Germinal center (tissue), 1 donor: ENCODE measurements around the gene AZIN2.
"Not testable (repeated sequence)": the region's sequence is repeated elsewhere in the genome, so short reads cannot be mapped to it uniquely, and the experiment has no call there.

Experiments
- DNase-seq: peaks from one replicate; pipeline ENCODE4 v3.0.0; 2012; ENCODE audit warnings: mixed read lengths, low spot score

AZIN2 gene

DNA sequence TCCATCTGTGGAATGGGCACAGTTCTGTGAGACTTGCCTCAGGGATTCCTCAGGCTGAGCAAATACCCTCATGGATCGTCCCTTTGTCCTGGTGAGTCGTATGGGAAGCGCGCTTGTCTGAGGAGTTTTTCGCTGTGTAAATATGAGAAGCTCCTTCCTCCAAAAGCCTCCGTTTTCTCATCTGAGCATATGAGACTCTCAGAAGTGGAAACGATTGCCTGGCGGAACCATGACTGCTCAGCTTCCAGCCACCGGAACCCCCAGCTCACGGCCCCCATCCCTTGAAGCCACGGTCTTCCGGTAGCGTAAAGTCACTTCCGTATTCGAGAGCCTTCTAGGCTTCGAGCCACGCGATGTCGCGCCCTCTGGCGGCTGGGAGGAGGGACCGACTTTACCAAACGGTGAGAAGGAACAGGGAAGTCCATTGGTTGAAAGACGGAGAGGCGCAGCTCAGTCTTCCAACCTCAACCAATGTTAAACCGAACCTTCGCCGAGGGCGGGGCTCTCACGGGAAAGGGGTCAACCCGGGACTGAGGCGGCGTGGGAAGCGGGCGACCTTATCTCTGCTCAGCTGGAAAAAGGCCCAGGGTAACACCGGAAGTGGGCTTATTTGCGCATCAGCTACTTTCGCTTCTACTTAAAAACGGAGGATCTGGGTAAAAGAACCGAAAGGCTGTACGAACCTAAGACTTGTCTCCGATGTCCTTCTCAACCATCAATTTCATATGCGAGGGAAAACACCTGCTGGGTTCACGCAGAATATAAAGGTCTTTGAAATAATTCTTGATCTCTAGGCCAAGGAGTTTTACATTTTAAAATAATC is 46.3 kb downstream of the AZIN2 start:
- peak; percentile 95 for DNase-seq

DNA sequence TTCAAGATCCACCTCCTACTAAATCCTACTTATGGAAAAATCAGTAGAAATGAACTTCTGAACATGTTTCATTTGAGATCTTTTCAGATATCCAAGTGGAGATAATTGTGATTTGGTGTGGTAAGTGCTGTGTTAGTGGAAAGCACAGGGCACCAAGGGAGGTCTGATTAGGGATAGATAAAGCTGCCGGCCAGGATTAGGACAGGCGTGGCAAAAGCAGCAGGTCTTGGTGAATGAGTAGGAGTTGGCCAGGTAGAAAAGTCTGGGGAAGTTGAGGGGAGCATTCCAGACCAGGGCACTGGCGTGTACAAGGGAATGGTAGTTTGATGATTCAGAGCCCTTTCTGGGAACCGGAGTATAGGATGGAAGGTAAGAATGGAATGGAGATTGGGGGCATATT is 47.8 kb downstream of the AZIN2 start:
- DNase-seq = no peak

DNA sequence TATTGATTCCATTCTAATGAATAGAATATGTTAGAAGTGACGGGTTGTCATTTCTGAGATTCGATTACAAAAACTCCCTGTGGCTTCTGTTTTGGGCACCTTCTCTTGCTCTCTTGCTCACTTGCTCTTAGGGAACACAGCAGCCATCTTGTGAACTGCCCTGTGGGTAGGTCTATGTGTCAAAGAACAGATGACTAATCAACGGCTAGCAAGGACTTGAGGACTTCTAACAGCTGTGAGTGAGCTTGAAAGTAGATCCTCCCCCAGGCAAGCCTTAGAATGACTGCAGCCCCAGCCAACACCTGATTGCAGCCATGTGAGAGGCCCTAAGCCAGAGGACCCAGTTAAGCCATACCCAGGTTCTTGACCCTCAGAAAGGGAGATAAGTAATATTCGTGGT is 49.3 kb downstream of the AZIN2 start:
- DNase-seq = no peak

DNA sequence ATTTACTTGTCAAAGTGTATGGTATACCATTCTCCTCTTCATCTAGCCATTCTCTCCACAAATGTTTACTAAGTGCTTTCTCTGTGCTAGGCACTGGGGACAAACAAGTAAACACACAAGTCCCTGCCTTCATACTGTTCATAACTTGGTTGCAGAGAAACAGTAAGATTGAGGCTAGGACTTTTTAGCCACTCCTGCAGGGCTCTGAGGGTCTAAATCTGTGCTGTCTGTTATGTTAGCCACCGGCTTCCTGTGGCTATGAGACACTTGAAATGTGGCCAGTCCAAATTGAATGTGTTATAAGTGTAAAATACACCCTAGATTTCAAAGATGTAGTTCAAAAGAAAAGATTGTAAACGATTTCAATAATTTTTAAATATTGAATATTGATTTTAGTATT is 50.2 kb downstream of the AZIN2 start:
- no peak for DNase-seq

DNA sequence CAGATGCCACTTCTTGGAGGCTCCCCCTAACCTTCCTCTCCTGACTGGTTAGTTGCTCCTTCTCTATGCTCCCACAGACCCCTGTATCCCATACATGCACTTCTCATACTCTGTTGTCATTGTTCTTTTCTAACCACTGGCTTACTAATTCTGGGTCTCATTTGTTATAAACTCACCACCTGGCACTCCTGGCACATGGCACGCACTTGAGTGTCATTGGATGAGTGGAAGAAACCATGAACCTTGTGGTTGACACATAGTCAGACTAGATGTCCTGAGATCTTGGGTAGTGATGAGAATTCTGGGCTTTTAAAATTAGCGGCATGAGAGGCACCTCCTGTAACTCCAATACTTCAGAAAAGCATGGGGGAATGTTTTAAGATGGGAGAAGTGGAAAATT is 51.6 kb downstream of the AZIN2 start:
- DNase-seq = no peak

DNA sequence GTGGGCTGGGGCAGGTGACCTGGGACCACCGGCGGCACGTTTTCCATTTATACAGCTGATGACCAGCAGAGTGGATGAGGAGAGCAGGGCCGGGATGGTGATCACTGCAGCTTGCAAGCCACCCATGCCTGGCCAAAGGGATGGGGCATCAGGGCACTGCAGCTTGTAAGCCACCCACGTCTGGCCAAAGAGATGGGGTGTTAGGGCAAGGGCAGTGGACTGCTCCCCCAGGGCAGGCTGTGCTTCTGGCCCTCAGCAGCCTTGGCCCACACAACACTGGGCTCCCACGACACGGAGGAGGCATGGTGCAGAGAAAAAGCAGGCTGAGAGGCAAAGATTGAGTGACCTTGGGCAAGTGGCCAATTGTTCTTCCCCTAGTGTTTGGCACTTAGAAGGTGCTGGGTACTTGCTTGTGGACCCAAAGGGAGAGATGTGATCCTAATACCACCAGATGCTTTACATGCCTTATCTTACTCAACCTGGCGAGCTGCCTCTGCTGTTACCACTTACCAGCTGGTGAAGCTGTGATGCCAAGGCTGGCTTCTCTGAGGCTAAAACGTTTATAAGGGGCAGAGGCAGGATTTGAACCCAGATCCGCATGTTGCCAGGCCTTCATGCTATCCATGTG is 52.6 kb downstream of the AZIN2 start:
- DNase-seq = no peak

DNA sequence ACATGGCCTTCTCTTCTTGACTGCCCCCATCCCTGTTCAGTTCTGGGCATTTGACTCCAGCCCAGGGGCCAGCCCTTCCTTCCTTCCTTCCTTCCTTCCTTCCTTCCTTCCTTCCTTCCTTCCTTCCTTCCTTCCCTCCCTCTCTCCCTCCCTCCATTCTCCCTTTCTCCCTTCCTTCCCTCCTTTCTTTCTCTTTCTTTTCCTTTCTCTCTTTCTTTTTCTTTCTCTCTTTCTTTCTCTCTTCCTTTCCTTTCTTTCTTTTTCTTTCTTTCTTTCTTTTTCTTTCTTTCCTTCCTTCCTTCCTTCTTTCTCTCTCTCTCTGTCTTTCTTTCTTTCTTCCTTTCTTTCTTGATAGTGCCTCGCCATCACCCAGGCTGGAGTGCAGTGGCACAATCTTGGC is 55.1 kb downstream of the AZIN2 start:
- not testable (repeated sequence) for DNase-seq

DNA sequence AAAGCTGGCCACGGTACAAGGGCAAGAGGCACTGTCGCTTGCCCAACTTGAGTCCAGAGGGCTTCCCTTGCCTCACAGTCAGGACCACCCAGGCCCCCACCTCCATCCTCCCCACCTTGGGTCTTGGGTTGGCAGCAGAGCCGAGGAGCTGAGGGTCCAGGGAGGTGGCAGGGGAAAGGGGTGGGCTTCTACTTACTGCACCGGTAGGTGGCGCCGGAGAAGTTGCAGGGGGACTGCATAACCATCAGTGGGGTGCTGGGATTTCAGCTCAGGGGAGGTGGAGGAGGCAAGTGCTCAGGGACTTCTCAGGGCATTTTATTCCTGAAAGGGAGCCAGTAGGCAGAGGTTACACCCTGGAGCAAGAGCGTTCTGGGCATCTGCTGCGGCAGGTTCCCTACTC is 56.8 kb downstream of the AZIN2 start:
- peak; percentile 43 for DNase-seq

DNA sequence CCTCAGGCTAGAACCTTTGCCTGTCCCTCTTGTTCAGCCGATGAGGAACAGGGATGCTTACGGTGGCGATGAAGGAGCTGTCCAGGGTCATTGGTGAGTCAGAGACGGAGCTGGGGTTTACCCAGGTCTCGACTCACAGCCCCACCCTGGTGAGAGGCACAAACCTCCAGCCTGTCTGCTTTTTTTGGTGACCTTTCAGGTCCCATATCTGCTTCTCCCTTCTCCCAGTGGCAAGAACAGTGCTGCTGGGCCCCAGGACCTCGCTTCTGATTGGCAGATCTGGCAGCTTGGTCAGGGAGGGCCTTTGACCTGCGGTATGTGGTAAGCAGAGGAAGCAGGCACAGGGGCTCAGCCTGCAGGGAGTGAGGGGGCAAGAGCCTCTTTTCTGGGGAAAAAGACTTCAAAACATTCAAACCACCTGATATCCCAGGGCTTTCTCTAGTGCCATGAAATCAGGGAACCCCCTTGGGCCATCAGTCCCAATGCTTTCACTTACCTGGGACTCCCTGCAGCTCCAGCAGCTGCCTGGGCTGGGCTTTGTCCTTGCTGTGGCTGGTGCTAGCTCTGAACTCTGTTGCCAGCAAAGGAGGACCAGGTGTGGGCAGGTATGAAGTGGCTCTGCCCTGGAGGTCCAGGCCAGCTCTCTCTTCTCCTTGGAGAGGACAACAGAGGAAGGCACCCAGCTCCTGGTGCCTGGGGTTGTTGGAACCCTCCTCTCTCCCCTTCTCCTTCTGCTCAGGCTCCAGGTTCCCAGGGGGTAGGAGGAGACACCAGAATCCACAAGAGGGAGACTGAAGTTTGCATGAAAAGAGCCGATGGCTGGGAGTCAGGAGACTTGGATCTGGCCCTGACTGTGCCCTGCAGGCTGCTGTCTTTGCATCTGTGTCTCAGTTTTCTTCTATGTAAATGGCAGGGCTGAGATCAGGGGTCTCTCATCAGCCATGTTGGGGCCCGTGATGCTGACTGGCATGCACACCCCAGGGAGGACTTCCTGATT is 59.5 kb downstream of the AZIN2 start:
- no peak for DNase-seq

DNA sequence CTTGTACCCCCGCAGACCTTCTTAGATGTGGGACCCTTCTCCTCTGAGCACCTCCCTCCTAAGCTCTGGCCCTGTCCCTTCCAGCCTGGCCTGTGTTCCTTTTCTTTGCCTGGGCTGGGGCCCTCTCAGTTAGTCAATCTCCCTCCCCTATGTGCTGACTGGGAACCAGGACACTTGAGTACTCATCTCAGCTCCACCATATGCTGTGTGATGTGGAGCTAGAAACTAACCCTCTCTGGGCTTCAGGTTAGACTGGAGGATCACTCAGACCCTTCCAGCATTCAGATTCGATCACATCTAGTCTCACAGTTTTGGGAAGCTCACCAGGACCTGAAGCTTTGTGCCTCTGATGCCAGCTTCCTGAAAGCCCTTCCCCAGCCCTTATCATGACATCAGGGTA is 60.3 kb downstream of the AZIN2 start:
- DNase-seq = no peak

DNA sequence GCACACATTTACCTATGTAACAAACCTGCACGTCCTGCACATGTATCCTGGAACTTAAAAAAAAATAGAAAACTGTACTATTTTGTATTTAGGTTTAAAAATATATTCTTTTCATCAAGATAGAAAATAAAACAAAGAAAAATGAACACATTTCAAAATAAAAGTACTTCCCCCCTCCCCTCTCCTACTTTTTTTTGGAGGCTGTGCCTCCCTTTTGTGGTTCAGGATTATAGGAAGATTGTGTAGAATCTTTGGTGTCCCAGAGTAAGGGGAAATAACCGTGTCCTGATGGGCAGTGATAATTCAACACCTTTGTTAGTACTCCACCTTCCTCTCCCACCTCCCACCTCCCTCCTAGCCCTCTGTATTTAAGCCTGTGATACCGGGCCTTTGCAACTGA is 60.8 kb downstream of the AZIN2 start:
- DNase-seq = no peak

DNA sequence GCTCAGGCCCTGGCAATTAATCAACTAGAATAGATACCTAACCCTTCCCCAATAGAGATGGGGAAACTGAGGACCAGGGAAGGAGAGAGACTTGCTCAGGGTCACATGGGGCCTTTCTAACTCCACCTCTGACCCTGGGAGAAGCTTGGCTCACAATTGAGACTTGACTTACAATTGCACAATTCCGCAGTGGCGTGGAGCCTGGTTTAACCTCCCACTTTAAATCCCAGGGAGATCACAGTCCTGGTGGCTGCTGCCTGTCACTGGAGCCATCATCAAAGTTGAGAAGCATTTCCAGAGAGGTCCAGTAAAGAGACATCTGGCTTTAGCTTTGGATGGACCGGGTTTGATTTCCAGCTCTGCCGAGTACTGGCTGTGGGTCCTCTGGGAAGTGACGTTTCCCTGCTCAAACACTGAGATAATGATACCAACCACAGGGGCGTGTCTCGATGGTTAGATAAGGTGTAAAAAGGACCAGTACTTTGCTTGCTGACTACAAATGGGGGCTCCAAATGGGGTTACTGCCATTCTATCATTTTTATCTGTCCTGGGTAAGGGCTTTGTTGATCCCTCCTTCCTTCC is 61.6 kb downstream of the AZIN2 start:
- DNase-seq = no peak

DNA sequence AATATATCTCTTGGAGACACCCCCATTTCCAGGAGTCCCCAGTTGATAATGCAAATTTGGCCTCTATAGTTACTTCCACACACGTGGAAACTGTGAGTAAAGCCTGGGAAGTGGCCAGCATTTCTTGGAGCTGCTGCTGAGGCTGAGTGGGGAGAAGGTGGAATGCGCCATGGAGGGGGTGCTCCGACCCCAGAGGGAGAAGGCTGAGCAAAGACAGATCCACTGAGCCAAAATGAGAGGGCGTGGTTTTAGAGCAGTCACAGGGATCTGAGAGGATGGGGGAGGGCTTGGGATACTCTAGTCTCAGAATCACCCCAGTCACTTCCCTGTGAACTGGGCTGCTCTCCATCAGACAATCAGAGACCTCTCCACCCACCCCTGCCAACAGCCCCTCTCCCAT is 62.2 kb downstream of the AZIN2 start:
- DNase-seq = no peak

DNA sequence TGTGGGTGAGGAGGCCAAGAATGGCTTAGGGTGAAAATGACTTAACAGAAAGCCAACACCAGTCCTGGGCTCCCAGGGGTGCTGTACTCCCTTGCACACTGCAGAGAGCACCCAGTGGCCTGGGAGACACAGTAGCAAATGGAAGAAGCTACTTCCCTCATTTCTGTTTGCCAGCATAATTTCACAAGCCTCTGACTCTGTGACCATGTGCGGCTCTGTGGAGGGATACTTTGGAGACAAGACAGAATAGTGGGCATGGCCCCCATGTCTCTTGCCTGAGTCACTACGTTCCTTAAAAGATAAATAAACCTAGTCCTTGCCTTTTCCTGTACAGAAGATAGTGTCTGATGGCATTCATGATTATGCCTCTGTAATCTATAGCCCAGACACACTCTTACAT is 62.7 kb downstream of the AZIN2 start:
- DNase-seq = no peak

DNA sequence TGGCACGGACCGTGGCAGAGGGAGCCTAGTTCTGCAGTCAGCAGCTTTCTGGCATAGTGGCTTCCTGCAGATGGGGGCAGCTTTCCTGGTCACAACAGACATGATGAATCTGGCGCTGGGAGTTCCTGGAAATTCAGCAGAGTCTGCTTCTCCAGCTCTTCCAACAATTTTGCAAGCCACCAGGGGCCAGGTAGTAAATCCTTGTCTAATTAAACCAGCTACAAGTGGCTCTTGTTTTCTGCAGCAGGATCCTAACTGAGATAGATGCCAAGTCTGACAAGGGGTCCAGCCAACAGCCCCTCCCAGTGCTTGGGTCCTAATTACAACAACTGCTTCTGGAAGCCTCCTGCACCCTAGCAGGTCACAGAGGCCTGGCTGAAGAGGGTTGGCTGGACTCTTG is 65.0 kb downstream of the AZIN2 start:
- no peak for DNase-seq

DNA sequence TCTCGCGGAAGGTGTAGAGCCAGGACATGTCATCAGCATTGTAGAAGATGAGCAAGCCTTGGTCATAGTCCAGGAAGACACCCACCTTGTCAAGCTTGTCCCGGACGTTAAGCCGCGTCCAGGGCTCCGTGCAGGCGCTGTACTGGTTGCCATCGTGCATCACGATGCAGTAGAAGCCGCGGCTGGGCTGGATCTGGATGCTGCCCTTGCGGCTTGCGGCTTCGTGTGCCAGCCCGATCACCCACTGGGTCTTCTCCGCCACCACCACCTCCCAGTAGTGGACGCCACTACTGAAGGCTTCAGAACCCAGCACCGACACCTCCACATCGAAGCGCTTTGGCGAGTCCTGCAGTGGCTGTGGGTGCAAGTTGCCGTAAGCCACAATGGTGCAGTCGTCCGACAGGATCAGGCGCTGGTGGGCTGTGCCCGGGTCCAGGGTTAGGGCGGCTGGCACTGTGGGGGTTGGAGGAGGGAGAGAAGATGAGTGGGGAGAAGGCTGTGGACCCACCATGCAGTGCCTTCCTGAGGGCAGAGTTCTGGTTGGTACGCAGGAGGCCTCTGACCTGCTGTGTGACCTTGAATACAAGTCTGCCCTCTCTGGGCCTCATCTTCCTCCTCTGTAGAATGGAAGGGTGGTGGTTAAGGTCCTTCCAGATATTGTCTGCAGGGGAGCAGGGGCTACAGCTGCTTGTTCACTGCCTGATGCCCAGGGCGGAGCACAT is 66.5 kb downstream of the AZIN2 start:
- DNase-seq = no peak

DNA sequence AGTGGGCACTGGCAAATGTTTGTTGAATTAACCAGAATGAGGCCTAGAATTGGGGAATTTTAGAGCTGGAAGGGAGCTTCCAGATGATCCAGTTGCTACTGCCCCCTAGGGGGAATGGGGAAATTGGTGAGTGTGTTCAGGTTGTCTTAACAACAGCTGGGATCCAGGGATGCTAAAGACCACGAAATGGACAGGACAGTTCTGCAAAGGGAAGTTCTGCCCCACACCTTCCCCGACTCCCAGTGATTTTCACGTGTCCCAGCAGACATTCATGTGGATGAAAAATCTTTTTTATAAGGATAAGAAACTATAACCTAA is 67.0 kb downstream of the AZIN2 start:
- no peak for DNase-seq

DNA sequence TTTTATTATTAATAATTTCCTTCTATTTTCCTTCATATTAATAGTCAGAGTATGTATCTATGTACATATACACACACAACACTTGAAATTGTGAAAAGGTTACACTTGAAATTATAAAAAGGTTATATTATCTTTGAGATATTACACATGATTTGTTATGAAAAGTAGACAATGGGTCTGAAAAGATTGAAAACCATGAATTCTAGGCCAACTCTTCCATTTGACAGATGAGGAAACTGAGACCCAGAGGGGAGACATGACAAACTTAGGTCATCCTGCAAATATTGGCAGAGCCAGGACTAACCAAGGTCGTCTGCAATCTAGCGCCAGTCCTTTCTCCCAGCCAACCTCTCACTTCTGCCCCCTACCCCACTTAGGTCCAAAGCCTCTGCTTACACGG is 67.7 kb downstream of the AZIN2 start:
- no peak for DNase-seq

DNA sequence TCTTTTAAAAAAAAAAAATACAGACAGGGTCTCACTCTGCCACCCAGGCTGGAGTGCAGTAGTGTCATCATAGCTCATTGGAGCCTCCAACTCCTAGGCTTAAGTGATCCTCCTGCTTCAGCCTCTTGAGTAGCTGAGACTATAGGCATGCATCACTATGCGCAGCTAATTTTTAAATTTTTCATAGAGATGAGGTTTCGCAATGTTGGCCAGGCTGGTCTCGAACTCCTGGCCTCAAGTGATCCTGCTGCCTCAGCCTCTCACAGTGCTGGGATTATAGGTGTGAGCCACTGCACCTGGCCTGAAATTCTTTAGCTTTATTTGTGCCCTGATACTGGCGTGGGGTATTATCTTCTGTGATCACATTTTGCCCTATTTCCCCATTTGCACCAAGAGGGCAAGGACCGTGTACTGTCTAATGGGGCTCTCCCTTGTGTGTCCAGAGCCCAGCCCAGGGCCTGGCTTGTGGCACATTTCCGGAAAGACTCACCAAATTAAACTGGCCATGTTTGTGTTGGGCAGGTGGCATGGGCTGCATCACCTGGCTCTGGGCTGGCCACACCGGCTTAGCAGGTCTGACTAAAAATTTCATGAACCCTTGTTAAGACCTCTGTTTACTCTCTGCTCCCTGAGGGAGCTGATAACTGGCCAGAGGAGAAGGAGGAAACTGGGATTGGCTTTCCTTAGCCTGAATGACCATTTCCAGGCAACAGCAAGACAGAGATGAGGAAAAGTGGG is 68.7 kb downstream of the AZIN2 start:
- DNase-seq = no peak

DNA sequence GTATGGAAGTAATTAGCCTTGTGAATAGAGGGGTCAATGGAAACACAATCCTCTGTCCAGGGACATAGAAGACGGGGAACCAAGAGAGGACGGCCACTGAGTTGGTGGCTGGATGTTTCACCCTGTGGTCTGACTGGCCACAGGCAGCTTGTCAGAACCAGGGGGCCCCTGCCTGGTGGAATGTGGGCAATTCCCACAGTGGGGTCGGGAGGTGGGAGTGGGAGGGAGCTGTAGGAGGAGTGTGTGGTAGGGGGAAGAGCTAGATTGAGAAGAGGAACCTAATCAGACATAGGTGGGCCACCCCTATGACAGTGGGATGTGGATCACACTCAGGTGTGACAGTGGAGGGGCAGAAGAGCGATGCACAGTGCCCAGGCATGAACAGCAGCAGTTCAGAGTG is 69.6 kb downstream of the AZIN2 start:
- DNase-seq = no peak

DNA sequence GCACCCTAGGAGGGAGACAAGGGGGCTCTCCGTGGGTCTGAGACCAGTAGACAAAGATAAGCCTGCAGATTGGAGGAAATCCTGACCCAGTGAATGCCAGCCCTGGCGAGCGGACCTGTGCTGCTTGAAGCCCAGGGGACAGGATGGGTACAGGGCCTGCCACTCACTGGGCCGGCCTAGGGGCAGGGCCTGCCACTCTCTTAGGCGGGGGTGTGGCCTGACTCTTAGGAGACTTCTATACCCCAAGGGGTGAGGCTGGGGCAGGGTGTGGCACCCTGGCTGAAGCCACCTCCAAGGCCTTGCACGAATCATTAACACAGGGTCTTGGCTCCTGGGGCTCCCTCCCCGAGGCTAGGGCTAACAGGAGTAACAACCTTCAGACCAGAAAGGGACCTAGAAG is 70.2 kb downstream of the AZIN2 start:
- DNase-seq = no peak
